ENCODE results near the gene ZNF182.
"Not testable (repeated sequence)": the region's sequence is repeated elsewhere in the genome, so short reads cannot be mapped to it uniquely, and the experiment has no call there.

Gene ZNF182

DNA sequence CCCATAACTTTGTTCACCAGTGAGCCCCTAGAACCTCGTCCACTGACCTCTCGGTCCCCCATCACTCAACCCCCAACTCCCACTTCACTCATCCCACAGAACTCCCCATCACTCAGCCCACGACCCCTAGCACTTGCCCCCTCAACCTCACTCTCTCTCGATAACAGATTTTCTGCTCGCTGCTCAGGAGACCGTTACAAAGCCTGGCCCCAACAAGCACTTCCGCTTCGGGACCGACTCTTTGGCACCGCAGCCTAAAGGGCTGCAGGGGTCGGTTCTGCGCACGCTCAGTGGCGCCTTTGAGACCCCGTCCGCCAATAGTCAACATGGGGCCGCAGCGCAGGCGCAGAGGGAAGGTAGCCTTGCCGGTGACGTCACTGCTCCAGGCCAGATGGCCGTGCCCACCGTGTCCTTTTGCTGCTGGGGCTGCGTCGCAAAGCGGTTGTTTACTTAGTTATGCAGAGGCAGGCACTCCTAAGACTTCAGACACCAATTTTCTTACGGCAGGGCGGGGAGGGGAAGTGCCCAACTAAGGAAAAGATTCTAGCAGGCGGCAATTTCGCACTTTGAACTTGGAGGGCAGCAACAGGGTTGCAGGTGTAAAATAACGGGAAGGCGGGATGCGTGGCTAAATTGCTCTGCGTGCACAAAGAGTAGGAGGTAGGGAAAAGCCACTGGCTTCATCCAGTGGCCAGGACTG lies at the start of gene ZNF182:
TSS of gene ZNF182 (minus strand) at position 232 of the 700 bp plus-strand sequence. CDS start 1,380 bp downstream, outside the sequence.
- peak; percentile 84 for DNase-seq (ENCODE audit: low read depth)

DNA sequence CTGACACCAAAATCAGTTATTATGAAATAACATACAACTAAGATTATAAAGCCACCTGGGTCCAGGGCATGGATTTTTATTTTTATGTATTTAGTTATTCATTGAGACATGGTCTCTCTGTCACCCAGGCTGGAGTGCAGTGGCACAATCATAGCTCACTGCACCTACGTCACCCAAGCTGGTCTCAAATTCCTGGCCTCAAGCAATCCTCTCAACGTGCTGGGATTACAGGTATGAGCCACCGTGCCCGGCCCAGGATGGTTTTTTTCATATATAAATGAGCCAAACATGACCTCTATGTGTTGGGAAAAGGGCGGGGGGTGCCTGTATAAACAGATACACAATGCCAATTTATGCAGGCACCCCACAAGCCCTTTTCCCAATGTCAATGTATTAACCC lies 43.1 kb upstream of the ZNF182 start:
- no peak for DNase-seq (ENCODE audit: low read depth)

DNA sequence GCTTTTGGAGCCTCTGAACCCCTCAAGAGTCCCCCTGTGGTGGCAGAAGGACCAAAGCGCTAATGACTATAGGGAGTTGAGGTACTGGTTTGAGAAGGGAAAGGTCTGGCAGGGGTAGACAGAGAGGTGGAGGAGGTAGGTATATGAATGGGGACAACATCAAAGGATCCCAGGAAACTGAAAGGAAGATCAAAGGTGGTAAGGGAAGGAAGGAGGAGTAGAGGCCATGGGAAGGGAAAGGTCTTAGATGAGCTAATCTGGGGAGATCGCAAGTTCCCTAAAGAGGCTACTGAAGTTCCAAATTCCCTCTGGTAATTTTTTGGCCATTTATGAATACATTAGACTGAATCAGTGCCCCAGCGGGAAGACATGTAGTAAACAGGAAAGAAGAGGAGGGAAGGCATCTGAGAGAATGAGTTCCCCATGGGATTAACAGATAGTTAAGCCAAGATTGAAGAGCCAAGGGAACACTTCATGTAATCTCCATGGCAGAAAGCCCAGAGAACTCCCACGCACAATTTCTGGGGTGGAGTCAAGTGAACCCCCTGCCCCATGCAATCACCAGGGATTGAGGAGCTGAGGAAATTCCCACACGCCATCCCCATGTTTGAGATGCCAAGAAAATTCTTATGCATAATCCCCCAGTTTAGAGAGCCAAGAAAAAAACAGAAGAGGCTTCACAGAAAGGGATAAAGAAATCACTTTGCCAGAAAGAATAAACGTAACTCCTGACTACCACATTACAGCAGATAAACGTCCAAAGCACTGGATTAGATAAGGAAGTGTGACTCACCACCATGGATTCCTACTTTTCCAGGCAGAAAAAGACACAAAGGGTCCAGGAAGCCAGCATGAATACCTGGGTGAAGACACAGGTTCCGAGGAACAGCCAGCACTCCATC lies 41.9 kb upstream of the ZNF182 start:
- DNase-seq (ENCODE audit: low read depth), result no peak

DNA sequence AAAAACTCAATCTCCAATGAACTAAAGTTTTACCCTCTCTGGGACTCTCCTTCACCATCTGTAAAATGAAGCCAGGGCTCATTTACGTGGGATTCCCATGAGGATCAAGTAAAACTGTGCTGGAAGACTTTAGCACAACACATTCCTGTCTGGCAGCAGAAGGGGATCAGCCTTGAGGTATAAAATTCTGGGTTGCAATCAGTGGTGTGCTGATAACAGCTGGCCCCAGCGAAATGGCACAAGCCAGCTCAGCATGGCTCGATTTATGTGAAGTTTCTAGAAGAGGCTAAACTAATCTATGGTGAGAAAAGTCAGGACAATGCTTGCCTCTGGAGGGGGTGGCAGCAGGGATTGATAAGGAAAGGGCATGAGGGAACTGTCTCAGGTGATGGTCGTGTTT lies 39.3 kb upstream of the ZNF182 start:
- DNase-seq (ENCODE audit: low read depth), result no peak

- DNase-seq (ENCODE audit: low read depth), result no peak
These were observed 32.1 kb upstream of the ZNF182 start for GRCh38 chrX:48035891-48036290.

DNA sequence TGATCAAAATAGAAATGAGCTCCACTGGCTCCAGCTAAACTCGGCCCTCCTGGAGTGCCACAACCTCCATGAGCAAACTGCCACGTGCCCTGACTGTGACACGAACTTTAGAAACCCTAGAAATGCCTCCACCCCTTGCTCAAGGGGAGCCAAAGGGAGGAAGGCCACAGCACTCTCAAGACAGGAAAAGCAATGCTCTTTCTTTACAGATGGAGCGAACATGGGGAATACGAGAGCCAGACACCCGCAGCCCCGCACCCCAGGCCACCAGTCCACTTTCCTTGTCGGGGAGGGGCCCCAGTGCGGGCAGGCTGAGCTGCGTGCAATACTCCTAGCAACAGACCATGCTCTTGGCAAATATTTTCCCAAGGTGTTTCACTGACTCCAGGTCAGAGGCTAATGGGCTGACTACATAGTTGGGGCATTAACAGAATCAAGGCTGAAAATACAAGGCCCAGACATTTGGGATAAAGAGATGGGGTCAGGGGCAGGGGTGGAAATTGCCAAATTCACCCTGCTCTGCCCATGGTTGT lies 26.9 kb upstream of the ZNF182 start:
- DNase-seq (ENCODE audit: low read depth), result not testable (repeated sequence)

DNA sequence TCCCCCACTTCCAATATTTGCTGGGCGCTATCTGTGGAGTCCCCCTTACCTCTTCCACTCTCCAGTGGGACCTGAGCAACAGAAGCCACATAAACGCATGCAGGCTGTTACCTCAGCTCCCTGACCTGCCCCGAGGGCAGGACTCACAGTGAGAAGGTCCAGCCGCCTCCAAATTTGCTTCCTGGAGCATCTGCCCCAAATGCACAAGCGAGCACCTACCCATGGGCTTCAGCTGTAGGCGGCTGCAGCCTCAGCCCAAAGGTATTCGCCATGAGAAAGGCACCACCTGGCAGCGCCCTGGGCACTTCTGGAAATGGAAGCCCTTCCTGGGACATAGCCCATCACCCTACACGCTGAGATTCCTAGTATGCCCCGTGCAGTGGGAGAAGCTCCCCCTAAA lies 26.4 kb upstream of the ZNF182 start:
- no peak for DNase-seq (ENCODE audit: low read depth)

- no peak for DNase-seq (ENCODE audit: low read depth)
These were observed 24.3 kb upstream of the ZNF182 start for GRCh38 chrX:48028091-48028490.

DNA sequence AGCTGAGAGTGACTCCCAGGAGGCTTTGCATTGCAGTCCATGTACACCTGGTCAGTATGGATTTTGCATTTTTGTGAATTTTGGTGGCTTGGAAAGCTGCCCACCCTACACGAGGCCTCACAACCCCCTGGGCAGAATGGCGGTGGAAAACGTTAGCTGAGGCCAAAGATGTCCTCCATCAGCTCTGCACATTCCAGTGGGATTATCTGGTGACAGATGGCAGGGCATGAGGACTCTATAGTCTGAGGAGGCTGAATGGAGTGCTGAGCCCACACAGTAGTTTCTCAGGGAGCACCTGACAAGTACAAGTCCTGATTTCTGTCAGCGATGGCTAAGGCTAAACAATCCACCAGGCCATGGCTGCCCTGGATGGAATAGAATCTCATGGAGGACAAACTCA lies 23.8 kb upstream of the ZNF182 start:
- DNase-seq (ENCODE audit: low read depth), result not testable (repeated sequence)

GRCh38 chrX:48025561-48025960 lies 21.8 kb upstream of the ZNF182 start:
- DNase-seq (ENCODE audit: low read depth), result no peak

DNA sequence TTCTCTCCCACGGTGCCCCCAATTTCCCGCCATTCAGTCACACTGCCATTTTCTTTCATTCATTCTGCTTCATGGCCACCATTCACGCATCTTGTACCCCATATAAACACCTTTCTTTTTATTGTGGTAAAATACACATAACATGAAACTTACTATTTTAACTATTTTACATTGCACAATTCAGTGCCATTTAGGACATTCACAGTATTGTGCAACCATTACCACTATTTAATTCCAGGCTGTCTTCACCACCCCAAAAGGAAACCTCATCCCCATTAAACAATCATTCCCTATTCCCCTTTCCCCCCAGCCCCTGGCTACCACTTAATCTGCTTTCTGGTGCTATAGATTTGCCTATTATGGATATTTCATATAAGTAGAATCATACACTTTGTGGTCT lies 18.9 kb upstream of the ZNF182 start:
- no peak for DNase-seq (ENCODE audit: low read depth)

DNA sequence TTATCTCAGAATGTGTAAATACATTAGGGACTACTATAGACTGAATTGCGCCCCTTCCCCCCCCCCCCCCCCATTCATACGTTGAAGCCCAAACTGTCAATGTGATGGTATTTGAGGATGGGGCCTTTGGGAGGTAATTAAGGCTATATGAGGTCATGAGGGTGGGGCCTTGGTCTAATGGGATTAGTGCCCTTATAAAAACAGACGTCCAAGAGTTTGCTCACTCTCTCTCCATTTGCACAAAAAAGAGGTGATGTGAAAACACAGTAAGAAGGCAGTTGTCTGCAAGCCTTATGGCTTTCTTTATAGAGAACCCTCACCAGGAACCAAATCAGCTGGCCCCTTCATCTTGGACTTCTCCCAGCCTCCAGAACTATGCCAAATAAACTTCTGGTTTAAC lies 18.3 kb upstream of the ZNF182 start:
- DNase-seq (ENCODE audit: low read depth), result no peak

DNA sequence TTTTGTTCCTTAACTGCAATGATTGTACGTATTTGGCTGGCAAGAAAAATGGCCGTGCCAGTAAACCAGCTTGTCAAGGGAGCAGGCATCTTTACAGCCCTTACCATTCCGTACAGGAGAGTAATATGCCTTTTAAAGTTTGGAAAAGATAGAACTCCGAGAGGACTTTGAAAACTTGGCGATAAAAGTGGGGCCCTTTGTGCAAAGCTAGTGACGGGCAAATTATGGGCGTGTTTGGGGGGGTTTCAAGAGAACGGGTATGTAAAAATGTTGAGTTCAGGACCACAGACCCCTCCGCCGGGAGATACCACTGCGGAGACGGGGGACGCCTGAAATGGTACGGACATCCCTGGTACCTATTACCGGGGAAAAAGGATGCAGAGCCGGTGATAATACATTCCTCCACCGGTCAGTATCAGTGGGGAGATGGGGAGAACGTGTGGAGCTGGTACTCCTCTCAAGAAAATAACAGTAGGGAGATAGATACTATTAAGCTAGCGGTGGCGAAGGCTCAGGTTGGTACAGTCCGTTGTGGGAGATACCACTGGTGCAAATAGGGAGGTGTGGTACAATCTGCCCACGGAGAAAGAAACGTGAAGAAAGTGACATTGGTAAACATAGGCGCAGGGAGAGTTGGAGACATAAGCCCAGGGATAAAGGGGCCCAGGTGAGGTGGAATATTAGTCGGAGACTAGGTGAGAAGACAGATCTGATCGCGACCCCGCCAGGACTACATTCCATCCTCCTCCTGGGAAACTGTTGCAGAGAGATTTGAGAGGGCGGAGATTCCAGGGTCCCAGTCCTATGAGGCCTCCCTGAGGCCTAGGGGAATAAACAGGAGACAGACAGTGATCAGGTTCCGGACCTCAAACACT lies 17.5 kb upstream of the ZNF182 start:
- DNase-seq (ENCODE audit: low read depth), result peak; percentile 56

DNA sequence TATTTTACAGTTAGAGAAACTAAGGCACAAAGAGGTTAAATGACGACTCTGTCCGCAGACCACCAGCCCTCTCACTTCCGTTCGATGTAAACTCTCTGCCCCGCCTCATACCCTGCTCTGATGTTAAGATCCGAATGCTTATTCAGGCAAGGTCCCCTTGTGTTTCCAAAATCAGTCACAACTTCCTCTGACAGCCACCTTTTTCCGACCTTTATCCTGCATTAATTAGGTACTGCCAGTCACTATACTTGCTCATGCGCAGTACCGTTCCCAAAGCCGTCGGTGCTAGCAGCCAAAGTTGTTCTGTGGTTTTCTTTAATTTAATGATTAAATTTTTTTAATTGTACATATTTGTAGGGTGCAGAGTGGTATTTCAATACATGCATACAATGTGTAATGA lies 16.7 kb upstream of the ZNF182 start:
- not testable (repeated sequence) for DNase-seq (ENCODE audit: low read depth)

GRCh38 chrX:48019892-48020291 lies 16.1 kb upstream of the ZNF182 start:
- DNase-seq (ENCODE audit: low read depth), result not testable (repeated sequence)

DNA sequence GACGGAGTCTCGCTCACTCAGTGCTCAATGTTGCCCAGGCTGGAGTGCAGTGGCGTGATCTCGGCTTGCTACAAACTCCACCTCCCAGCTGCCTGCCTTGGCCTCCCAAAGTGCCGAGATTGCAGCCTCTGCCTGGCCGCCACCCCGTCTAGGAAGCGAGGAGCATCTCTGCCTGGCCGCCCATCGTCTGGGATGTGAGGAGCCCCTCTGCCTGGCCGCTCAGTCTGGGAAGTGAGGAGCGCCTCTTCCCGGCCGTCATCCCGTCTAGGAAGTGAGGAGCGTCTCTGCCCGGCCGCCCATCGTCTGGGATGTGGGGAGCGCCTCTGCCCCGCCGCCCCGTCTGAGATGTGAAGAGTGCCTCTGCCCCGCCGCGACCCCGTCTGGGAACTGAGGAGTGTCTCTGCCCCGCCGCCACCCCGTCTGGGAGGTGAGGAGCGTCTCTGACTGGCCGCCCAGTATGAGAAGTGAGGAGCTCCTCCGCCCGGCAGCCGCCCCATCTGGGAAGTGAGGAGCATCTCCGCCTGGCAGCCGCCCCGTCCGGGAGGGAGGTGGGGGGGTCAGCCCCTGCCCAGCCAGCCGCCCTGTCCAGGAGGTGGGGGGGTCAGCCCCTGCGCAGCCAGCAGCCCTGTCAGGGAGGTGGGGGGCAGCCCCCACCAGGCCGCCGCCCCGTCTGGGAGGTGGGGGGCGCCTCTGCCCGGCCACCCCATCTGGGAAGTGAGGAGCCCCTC lies 13.0 kb upstream of the ZNF182 start:
- DNase-seq (ENCODE audit: low read depth), result not testable (repeated sequence)

GRCh38 chrX:48009445-48009960 lies 5.7 kb upstream of the ZNF182 start:
- not testable (repeated sequence) for DNase-seq (ENCODE audit: low read depth)

GRCh38 chrX:48006688-48007087 lies 2.9 kb upstream of the ZNF182 start, which contains the start of gene SPACA5:
Gene SPACA5 (plus strand): TSS chrX:48006988. CDS start chrX:48007803, 815 bp downstream.
- not testable (repeated sequence) for DNase-seq (ENCODE audit: low read depth)

GRCh38 chrX:48003367-48003757 lies 427 bp downstream of the ZNF182 start:
- no peak for DNase-seq (ENCODE audit: low read depth)

- no peak for DNase-seq (ENCODE audit: low read depth)
These were observed 860 bp downstream of the ZNF182 start for GRCh38 chrX:48002929-48003328.

DNA sequence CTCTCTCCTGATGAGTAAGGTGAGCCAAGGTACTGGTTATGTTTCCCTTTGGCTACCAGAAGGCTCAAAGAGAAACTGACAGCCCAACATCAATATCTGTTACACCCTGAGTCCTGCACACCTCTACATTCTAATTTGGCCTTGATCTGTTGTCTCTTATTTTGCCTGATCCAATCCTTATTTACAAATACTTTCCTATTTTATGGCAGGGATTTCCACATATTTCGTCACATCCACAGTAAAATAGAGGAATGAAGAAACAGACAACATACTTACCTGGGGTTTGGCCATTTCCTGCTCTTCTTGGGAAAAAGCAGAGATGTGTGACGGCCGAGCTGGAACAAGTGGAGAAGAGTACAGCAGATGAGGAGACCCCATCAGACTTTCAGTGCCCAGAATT lies 1.5 kb downstream of the ZNF182 start:
- DNase-seq (ENCODE audit: low read depth), result no peak
